Hematopoietic multipotent progenitor cell treated with erythropoietin and hydrocortisone succinate and interleukin-3 and kit ligand, for 6 days (in vitro differentiated cells): ENCODE results near the gene FGGY.
"Not testable (repeated sequence)": the region's sequence is repeated elsewhere in the genome, so short reads cannot be mapped to it uniquely, and the experiment has no call there.

Experiments
- DNase-seq: peaks from one replicate; pipeline ENCODE4 v3.0.0-alpha.2; 2015

FGGY gene

DNA sequence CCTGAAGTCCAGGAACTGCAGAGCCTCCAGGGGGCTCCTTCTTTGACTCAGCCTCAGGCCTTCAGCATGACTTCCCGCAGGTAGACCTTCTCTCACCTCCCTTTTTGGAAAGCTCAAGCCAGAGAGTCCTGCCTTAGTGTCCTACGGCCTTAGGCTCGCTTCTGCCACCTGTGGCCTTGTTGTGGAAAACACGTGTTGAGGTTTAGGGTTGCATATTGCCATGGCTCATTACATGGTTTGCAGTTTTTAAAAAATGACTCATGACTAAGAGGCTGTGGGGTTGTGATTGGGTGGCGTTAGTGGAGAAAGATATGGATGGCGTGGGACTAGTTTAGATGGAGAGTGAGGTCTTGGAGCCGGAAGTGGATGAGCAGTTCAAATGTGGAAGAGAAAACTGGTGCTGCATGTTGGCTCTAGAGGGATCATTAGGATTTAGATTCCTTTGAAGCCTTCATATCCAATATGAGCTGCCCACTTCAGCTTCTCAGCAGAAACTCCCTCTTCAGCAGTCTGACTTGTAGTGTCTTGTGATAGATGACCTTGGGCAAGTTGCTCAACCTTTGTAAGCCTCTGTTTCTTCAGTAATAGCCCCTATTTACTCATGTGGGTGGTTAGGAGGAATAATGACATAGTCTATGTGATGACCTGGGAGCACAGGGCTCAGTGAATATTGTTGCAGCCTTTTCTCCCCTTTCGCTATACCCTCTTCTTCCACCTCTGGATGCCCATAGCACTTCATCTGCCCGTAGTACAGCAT is 6.5 kb upstream of the FGGY start:
- peak; percentile 77 for DNase-seq

DNA sequence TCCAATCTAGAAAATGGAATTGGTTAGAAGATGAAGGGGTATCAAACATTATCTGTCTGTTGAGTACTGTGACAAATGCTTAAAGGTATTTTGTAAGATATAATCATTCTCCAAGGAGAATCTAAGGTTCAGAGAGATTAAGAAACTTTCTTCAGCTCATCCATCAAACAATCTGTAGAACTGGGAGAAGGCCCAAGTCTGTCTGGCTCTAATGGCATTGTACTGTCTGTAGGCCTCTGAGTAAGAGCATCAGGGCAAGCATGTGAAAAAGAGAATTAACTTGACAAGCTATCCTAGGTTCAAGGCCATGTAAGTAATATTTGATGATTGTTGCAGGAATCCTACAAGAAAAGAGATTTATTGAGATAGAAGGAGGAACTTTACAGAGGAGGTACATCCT is 5.3 kb upstream of the FGGY start:
- no peak for DNase-seq

DNA sequence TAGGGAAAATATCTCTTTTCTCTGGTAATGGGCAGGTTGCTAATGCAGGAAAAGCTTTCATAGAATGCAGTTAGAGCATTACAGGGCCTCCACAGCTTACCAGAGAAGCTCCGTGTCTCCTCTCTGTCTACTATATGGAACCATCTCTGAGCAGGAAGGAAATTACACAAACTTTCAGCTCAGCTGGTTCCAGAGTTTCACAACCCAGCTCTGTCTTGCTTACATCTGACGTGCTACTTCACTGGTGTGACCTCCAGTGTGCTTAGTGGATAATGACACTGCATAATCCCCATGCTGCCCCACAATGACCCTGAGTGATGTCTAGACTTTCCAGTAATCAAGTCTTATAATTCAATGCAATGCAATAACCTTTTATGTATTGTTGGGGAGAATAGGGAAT is 4.3 kb upstream of the FGGY start:
- DNase-seq, result peak; percentile 81

DNA sequence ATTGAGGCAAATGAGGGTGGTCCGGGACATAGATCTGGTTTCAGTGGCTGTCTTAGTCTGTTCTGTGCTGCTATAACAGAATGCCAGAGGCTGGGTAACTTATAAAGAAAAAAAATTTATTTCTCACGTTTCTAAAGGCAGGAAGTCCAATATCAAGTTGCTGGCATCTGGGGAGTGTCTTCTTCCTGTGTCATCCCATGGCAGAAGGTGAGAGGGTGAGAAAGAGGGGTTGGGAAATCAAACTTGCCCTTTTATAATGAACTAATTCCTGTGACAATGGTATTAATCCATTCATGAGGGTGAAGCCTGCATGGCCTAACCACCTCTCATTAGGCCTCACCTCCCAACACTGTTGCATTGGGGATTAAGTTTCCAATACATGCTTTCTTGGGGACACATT is 3.7 kb upstream of the FGGY start:
- DNase-seq, result no peak

DNA sequence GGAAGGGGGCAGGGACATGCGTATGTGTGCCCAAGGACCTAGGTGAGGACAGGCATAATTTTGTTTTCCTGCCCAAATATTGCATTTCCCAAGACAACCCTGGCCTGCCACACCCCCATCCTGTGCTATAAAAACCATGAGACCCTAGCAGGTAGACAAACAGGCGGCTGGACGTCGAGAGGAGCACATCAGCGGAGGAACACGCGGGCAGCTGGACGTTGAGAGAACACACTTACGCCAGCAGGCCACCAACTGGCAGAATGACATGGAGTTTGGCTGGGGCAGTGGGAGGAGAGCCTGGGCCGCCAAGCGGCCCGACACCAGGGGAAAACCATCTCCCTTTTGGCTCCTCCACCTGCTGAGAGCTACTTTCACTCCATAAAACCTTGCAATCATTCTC is 3.0 kb upstream of the FGGY start:
- no peak for DNase-seq

DNA sequence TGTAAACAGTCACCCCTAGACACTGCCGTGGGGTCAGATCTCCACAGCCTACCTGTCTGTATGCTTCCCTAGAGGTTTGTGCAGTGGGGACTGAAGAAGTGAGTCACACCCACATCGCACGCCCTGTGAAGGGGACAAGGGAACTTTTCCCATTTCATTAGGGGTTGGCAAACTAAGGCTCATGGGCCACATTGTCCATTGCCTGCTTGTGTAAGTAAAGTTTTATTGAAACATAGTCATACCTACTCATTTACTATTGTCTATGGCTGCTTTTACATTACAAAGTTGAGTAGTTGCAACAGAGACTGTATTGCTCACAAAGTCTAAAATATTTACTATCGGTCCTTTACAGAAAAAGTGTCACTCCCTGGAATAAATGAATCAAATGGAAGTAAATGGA is 2.5 kb upstream of the FGGY start:
- DNase-seq, result no peak

DNA sequence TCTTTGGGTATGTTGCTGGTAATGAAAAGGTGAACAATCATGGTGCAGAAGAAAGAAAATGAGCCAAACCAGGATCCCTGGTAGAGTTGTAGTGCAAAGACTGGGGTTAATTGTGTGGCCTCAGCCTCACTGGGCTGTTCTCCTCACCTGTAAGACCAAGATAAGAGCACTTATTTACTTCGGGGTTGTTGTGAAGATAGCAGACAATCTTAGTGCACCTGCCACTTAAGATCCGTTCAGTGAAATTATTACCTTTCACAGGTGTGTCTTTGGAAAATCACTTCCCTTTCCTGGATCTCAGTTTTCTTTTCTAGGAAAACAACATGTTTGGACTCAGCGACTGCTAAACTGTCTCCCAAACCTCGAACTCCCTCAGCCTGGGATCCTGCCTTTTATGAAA is 1.3 kb upstream of the FGGY start:
- peak; percentile 14 for DNase-seq

DNA sequence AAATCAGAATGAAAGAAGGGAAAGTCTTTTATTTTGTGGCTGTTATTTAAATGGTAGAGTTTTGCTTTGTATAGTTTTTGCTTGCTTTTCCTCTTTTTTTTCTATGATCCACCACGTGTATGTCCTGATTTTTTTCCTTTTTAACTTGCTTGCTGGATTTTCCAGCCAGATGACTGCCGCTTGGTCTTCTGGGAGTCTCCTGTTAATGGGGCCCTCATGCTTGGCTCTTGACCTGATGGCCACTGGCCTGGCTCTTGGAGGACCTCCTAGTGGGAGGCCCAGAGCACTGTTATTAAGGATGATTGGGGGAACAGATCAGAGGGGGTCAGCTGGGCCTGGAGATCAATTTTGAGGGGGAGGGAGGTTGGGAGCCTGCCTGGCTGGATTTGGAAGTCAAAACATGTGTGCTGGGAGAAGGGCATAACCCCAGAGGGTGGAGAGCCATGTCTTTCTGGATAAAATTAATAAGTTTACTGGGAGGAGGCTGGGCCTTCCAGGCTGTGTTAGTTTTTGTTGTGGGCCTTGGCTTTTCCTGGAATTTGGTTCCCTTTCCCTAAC is 1.2 kb downstream of the FGGY start:
- no peak for DNase-seq

DNA sequence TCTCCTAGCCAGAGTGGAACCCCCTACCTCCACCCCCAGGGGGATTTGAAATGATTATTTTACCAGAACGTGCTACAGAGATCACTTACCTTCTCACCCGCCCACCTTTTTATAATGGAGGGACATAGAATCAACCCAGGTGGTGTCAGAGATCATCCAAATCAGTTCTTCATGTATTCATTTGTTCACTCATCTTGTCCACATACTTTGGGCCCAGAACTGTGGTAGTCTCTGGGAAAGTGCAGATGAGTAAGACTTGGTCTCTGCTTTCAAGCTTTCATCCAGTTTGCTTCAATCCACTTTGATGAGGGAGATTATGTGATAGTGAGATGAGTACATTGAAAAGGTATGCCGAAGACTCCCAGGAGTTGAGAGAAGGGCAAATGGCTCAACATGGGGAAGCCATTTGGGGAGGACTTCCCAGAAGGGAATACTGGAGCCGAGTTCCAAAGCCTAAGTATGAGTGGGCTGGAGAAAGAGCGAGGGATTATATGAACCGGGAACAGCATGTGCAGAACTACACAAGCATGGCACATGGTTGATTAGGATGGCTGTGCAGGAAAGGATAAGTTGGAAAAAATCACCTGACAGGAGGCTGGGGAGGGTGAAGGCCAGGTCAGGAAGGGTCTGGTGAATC is 1.9 kb downstream of the FGGY start:
- DNase-seq, result no peak

DNA sequence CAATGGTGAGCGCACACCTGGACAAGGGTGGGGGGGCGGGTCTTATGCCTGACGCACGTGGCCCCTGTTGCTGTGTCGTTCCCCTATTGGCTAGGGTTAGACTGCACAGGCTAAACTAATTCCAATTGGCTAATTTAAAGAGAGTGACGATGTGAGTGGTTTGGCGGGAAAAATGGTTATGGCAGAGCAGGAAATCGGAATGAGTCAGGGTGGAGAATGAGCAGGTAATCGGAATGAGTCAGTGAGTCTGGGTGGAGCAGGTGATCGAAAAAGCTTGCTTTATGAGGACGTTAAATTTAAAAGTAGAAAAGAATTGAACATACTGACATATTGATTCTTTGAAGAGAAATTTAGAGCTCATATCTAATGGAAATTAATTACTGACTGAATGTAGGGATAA is 2.8 kb downstream of the FGGY start:
- DNase-seq, result not testable (repeated sequence)

DNA sequence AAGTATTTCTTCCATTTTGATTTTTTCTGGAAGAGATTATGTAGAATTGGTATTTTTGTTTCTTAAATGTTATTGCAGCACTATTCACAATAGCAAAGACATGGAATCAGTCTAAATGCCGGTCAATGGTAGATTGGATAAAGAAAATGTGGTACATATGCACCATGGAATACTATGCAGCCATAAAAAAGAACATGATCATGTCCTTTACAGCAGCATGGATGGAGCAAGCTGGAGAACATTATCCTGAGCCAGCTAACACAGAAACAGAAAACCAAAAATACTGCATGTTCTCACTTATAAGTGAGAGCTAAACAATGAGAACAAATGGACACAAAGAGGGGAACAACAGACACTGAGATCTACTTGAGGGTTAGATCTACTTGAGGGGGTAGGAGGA is 5.4 kb downstream of the FGGY start:
- DNase-seq, result no peak

DNA sequence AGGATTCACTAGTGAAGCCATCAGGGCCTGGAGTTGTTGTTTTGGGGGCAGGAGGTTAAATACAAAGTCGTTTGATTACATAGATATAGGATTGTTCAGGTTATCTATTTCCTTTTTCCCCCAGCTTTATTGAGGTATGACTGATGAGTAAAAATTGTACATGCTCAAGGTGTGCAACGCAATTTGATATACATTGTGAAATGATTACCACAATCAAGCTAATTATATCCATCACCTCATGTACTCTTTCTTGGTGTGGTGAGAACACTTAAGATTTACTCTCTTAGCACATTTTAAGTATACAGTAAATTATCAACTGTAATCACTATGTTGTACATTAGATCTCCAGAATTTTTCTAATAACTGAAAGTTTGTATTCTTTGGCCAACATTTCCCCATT is 6.0 kb downstream of the FGGY start:
- DNase-seq, result no peak

DNA sequence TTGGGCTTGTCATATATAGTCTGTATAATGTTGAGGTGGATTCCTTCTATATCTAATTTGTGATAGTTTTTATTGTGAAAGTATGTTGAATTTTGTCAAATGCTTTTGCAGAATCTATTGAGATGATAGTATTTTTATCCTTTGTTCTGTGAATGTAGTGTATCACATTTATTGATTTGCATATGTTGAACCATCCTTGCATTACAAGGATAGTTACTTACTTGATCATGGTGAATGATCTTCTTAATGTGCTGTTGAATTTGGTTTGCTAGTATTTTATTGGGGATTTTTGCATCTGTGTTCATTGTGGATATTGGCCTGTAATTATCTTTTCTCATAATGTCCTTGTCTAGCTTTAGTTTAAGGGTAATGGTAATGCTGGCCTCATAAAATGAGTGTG is 8.3 kb downstream of the FGGY start:
- DNase-seq, result no peak

DNA sequence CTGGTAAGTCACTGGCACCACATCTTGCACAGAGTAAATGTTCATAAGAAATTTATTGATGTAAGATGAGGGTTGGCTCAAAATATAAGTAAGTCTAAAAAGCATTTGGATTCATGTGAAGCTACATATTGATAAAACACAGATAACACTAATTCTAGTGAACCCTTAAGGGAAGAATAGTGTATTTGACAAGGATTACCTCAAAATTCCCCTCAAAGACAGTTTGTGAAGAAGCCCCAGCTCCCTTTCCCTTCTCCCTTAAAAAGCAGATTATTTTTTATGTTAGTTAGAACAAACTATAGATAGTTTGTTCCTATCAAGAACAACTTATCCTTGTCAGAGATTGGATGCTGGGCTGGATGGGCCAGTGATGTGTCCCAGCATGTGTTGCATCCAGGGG is 10.7 kb downstream of the FGGY start:
- no peak for DNase-seq

DNA sequence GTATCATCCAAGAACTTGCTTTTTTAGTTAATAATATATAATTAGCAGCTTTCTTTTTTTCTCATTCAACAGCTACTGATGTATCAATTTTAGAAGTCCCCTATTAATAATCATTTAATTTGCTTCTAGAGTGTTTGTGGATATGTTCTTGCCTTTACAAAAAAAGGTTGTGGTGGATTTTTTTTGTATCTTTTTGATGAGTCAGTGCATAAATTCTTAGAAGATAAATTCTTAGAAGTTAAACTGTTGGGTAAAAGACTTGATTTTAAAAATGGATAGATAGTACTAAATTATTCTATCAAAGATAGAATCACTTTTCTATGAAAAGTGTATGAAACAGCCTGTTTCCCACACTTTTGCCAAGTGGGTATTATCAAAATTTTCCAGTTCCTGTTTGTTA is 11.9 kb downstream of the FGGY start:
- no peak for DNase-seq

DNA sequence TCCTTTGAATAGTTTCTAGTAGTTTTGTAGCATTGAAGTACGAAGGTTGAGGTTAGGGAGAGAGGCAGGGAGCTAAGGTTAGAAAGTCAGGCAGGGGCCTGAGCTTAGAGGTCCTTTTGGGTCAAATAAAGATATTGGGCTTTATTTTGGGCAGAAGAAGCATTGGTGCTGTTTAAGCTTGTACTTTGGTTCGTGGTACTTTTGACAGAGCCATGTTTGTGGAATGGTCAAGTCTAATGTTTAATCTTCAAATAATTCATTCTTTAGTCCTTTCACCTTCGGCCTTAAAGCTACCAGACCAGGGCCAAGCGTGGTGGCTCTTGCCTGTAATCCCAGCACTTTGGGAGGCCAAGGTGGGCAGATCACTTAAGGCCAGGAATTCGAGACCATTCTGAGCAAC is 12.5 kb downstream of the FGGY start:
- DNase-seq, result no peak

DNA sequence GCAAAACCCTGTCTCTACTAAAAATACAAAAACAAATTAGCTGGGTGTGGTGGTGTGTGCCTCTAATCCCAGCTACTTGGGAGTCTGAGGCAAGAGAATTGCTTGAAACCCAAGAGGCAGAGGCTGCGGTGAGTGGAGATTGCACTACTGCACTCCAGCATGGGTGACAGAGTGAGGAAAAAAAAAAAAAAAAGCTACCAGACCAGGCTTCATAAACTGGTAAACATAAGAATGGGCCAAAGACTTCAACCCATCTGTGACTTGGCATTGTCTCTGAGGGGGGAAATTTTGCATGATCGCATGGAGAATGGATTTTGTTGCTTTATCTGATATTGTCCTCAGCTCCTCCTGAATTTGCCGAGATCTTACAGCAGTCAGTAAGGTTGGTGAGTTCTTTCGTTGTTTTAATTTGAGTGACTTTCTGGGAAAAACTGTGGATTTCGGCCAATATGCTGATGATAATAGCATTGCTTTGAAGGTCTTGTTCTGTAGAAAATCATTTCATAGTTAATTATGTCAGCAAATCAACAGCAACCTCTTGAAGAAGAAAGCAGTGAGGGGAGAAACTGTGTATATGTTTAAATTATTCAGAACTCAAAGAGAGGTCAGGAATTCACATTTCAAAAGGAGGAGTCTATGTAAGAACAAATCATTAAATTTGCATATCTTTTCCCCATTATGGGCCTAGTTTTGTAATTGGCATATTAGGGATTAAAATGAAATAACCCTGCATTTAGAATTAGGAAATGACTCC is 13.1 kb downstream of the FGGY start:
- no peak for DNase-seq

DNA sequence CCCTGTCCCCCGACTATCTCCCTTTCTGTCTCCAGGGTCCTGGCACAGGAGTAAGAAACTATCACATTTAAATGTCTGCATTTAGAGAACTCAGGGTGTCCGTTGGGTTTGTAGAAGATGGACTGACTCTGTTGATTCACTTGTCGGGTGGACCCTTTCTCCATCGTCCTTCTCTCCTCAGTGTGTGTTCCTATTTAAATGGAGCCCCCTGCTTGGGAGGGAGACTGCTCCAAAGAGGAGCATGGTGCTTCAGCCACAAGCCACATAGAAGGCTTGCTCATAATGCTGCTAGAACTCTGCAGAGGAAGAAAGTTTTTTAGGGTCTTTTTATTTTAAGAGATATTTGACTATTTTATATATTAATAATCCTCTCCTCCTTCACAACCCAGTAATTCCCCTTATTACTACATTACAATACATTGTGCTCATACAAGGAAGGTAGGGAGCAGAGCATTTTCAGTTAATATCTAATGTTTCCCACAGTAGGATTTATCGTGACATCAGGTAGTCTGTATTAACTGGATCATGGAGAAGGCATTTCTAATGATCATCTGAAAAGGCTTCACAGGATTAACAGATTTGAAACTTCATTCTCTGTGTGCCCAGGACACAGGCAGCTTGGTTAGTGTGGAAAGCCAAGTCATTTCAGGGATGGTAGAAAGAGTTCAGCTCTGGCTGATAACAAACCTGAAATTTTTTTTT is 13.8 kb downstream of the FGGY start:
- no peak for DNase-seq

DNA sequence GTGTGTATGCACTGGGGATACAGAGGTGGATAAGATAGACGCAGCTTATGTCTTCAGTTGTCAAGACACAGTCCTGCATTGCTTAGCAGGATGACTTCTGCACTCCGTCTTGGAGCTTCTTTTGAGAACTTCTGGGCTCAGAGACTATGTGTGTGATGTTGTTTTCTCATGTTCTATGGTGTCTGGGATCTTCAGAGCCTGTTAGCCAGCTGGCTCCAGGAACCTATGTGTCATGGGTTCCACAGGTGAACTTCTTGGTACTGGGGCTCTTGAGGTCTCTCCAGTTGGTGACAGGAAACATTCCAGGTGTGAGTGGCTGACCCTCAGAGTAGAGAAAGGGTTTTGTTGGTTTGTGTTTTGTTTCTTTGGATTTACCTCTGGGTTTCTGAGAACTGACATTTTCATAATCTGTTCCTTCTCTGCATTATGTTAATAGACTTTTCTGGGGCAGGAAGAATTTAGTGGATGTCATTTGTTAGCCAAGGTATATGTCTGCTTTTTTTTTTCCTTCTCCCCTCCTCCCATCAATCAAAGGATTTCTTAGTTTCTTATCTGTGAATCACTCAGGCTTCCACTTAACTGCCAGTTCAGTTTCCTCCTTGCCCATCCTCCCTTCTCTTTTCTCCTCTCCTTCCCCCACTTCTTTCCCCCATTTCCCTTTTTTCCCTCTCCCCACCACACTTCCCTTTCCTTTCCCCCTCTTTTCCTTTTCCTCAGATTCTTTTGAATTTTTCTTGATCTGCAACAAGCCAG is 18.1 kb downstream of the FGGY start:
- DNase-seq, result no peak

DNA sequence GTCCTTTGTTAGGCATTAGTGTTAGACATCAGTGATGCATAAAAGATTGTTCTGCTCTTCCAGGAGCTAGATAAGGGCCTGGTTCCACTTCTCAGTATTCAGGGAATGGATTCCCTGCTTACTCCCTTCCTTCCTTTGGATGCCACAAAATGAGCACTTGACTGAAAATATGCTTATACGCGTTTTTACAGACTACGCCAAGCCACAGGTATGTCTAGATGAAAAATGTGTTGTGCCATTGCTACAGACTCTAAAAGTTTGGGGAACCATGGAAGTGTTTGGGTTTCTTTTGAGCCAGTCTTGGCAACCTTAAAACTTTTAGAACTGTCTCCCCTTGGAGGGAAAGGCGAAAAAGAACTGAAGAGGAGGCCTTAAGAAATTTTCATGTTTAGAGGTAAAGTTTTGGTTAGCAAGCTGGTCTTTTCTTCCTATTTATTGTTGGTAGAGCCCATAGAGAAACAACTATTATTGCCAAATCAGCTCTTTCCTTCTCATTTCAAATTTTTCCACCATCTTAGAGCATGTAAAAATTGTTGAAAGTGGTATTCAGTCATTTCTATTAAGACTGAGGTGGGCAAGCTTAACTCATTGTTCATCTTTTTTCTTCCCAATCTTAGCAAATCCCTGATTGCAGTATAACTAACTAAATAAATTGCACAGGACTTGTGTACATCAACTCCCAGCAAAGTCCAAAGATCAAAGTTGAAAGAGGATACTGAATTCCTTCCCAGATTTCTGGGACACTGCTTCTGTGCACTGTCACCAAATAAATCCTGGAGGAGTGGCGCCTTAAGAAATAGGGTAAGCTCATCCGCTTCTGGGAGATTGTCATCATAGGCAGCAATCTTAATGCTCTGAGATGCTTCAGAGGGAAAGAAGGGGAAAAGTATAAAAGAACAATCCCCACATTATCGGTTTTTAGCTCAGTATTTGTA is 18.9 kb downstream of the FGGY start:
- DNase-seq, result no peak

DNA sequence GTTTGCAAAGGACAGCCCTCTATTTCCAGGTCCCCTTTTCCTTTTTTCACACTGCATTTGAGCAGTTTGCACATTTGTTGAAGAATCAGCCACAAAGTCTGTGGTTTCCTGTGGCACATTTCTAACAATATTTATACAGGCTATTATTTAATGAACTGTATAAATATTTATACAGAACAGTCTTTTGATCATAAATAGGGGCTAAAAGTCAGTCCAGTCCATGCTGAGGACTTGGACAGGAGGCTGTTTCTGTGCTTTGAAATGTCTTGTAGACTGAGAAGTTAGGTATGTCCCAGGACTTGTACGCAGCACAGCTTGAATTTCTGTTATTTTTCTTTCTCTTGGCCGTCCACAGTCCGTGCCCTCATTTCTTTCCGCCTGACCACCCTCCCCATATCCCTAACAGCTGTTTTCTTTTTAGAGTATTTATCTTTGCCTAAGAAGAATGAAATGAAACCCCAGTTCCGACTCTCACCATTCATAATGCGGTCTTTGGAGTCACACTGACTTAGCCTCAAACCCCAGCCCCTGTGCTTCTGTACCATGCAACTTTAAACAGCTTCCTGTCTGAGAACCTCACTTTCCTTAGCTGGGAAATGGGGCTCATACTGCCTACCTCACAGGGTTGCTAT is 19.7 kb downstream of the FGGY start:
- no peak for DNase-seq
